ENCODE results near the gene RNF152.

DNA sequence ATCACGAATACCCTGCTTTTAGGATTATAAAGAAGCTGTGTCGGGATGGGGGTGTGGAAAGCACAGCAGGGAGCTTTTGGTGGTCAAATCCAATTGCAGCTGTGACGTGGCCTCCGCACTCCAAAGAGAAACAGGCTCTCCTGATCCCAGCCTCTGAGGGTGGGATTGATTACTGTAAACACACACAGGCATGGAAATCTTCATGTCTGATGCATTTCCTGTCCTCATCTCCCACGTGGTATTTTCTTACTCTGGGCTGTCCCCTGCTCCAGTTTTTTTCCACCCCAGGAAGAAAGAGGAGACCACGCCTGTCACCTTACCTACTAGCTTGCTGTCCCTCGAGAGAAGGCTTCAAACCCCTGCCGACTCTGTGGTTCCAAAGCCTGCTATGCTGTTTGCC lies 22.7 kb downstream of the RNF152 start:
- TF ChIP-seq POLR2A (IDR thresholded peaks at IDR 0.05) (no peak), CTCF (IDR thresholded peaks at IDR 0.05 in 4 of 5, conservative IDR thresholded peaks at IDR 0.05 in 1 of 5) (no peak)

All from gastrocnemius medialis (tissue), 4 donors.